Endothelial cell of umbilical vein (primary cell): ENCODE data around the gene ACKR3. TPM values are rescaled to one million over a fixed set of nuclear protein-coding genes. Genes with fewer than 3 reads are reported as not detected.

Experiments
- BruUV-seq: library from RNA; stranded (reverse); fragments of 400-500 nt; replicated peaks from 2 replicates; lab custom pipeline; 2021; lab: Mats Ljungman, UMichigan
- CTCF ChIA-PET: fragments of 300-600, 350-600 bp; sonication (Branson Sonifier 250); formaldehyde crosslinking; loops from one replicate; lab custom pipeline; 2021; ENCODE audit warnings: antibody characterized with exemption, inconsistent platforms; lab: Charles Lee
- POLR2A ChIA-PET: fragments of 300-600, 350-600 bp; sonication (Branson Sonifier 250); formaldehyde crosslinking; loops from one replicate; lab custom pipeline; 2021; ENCODE audit warnings: antibody characterized with exemption, inconsistent platforms; lab: Charles Lee
- DNase-seq: peaks from one replicate; pipeline ENCODE4 v3.0.0-alpha.2; 2011; ENCODE audit warnings: low read depth, low spot score
- FAIRE-seq: peaks from 2 replicates; lab custom pipeline; 2011; peaks lifted over from hg19 to GRCh38; lab: Jason Lieb, UNC
- H2AFZ ChIP-seq: 2 replicates; pipeline ENCODE4 v1.6.0; 2012; ENCODE audit warnings: low read depth, low read length, control low read depth, inconsistent platforms
- H3K27ac ChIP-seq: 2 replicates; pipeline ENCODE4 v1.5.1; 2011; ENCODE audit warnings: low read depth, mild to moderate bottlenecking, control low read depth, low read length, moderate library complexity; ENCODE audit not compliant: insufficient read depth
- H3K27me3 ChIP-seq, 2 experiments: 2 replicates each; pipeline versions ENCODE4 v1.6.0 to v1.6.1; 2011; ENCODE audit warnings: low read length in 2 of 2, mixed read lengths in 1 of 2; ENCODE audit not compliant: control insufficient read depth in 2 of 2, insufficient read depth in 2 of 2
- H3K36me3 ChIP-seq, 2 experiments: 2 replicates in 1 of 2; 3 replicates in 1 of 2; pipeline ENCODE4 v1.5.1; 2011; ENCODE audit warnings: low read length in 2 of 2, mild to moderate bottlenecking in 1 of 2, moderate library complexity in 1 of 2; ENCODE audit not compliant: control insufficient read depth in 2 of 2, insufficient read depth in 2 of 2; ENCODE audit errors: extremely low read depth in 1 of 2
- H3K4me1 ChIP-seq: 3 replicates; pipeline ENCODE4 v1.5.1; 2011; ENCODE audit warnings: mild to moderate bottlenecking, low read length; ENCODE audit not compliant: control insufficient read depth, insufficient read depth; ENCODE audit errors: extremely low read depth
- H3K4me2 ChIP-seq: 2 replicates; pipeline ENCODE4 v1.6.1; 2011; ENCODE audit warnings: low read length, control low read depth, mixed read lengths; ENCODE audit not compliant: insufficient read depth
- H3K4me3 ChIP-seq, 3 experiments: fragments of 200-600 bp in 1 of 3; sonication (generic), shearing (Covaris generic) in 1 of 3; replicated peaks in 1 of 3; 2 replicates each; pipeline ENCODE4 v1.5.1; 2011 to 2016; ENCODE audit warnings: control low read depth in 3 of 3, low read length in 3 of 3, mild to moderate bottlenecking in 2 of 3, inconsistent platforms in 1 of 3, low read depth in 1 of 3, moderate library complexity in 1 of 3; ENCODE audit not compliant: insufficient read depth in 1 of 3
- H3K79me2 ChIP-seq: 2 replicates; pipeline ENCODE4 v1.6.0; 2012; ENCODE audit warnings: low read length, inconsistent platforms; ENCODE audit not compliant: control insufficient read depth, insufficient read depth
- H3K9ac ChIP-seq: replicated peaks from 2 replicates; pipeline ENCODE3; 2011; ENCODE audit warnings: low read length, control low read depth; ENCODE audit not compliant: insufficient read depth; ENCODE audit errors: extremely low read depth
- H3K9me1 ChIP-seq: replicated peaks from 3 replicates; pipeline ENCODE4 v1.6.0; 2011; ENCODE audit warnings: mild to moderate bottlenecking, low read length; ENCODE audit not compliant: control insufficient read depth, insufficient read depth; ENCODE audit errors: extremely low read depth
- H3K9me3 ChIP-seq: replicated peaks from 2 replicates; pipeline ENCODE4 v1.5.1; 2012; ENCODE audit warnings: low read length, inconsistent platforms; ENCODE audit not compliant: control insufficient read depth, insufficient read depth
- H4K20me1 ChIP-seq: replicated peaks from 2 replicates; pipeline ENCODE3; 2011; ENCODE audit warnings: mild to moderate bottlenecking, low read length; ENCODE audit not compliant: control insufficient read depth, insufficient read depth; ENCODE audit errors: extremely low read depth
- EZH2 ChIP-seq: IDR thresholded peaks from 2 replicates; pipeline ENCODE4 v1.6.1; 2012; ENCODE audit warnings: borderline replicate concordance, low read depth, mild to moderate bottlenecking, moderate library complexity, low read length, inconsistent platforms; ENCODE audit not compliant: severe bottlenecking
- FOS ChIP-seq: IDR thresholded peaks from 2 replicates; pipeline ENCODE4 v1.6.1; 2011; ENCODE audit warnings: mild to moderate bottlenecking, low read length, moderate library complexity, borderline replicate concordance; ENCODE audit not compliant: insufficient read depth
- GATA2 ChIP-seq: IDR thresholded peaks from 2 replicates; pipeline ENCODE4 v1.7.0; 2011; ENCODE audit warnings: low read depth, mild to moderate bottlenecking, moderate library complexity, mixed read lengths, low read length; ENCODE audit not compliant: insufficient read length, insufficient read depth
- JUN ChIP-seq: IDR thresholded peaks from 2 replicates; pipeline ENCODE4 v1.6.1; 2011; ENCODE audit warnings: borderline replicate concordance, low read depth; ENCODE audit not compliant: insufficient read length, insufficient read depth
- MYC ChIP-seq: IDR thresholded peaks from one replicate; pipeline ENCODE4 v1.6.1; 2011; ENCODE audit warnings: mild to moderate bottlenecking, low read depth, low read length
- POLR2A ChIP-seq: IDR thresholded peaks from 2 replicates; pipeline ENCODE4 v1.6.1; 2012; ENCODE audit warnings: low read depth, mild to moderate bottlenecking, control low read depth, low read length
- POLR2AphosphoS5 ChIP-seq: IDR thresholded peaks from 2 replicates; pipeline ENCODE4 v1.6.1; 2012; ENCODE audit warnings: low read depth, mild to moderate bottlenecking, control low read depth, low read length, moderate library complexity; ENCODE audit not compliant: insufficient read depth
- dilution Hi-C: fragments of 300-500 bp; cut with MboI; formaldehyde crosslinking; loops from one replicate; pipeline ENCODE4 v1.15.0; 2019; ENCODE audit warnings: low sequenced_read_pairs; ENCODE audit not compliant: extremely low pct_ligation_motif_present
- intact Hi-C: fragments of 100-400 bp; cut with micrococcal nuclease; formaldehyde crosslinking; loops from one replicate; pipeline ENCODE4 v1.10.0; 2022
- polyA plus RNA-seq, 4 experiments: library from polyadenylated mRNA; depleted of rRNA in 3 of 4; stranded (reverse) in 3 of 4; unstranded in 1 of 4; fragments of >200 nt; gene quantifications; 2 replicates each; pipeline versions ENCODE4 v1.2.1 to v1.2.3, GENCODE V29; 2011 to 2012; ENCODE audit warnings: missing spikeins in 1 of 4
- total RNA-seq: library from RNA; stranded (reverse); gene quantifications from 2 replicates; pipeline ENCODE4 v1.2.3, GENCODE V29; 2021
- TF ChIP-seq, protein P1 (sequence below): IDR thresholded peaks from 2 replicates; pipeline ENCODE4 v1.6.1; 2011; ENCODE audit not compliant: insufficient read depth, insufficient read length
- TF ChIP-seq, protein P2 (sequence below), 2 donors: IDR thresholded peaks; 1 replicate in 1 of 2; 2 replicates in 1 of 2; pipeline ENCODE4 v1.5.1; 2011; ENCODE audit warnings: low read length in 2 of 2, mild to moderate bottlenecking in 2 of 2, moderate library complexity in 2 of 2, control low read depth in 1 of 2, inconsistent platforms in 1 of 2, low read depth in 1 of 2; ENCODE audit not compliant: insufficient read depth in 1 of 2; ENCODE audit errors: extremely low read depth in 1 of 2

The ACKR3 gene
- total and polyA plus RNA-seq, 2 donors (not counting 3 experiments of a cell fraction or from before 2014, with no cell fraction given): 31.1 to 428 TPM

DNA sequence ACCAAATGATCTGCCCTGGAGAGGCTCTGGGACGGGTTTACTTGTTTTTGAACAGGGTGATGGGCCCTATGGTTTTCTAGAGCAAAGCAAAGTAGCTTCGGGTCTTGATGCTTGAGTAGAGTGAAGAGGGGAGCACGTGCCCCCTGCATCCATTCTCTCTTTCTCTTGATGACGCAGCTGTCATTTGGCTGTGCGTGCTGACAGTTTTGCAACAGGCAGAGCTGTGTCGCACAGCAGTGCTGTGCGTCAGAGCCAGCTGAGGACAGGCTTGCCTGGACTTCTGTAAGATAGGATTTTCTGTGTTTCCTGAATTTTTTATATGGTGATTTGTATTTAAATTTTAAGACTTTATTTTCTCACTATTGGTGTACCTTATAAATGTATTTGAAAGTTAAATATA is 11.9 kb downstream of the ACKR3 start:
- H3K4me1 ChIP-seq: peaks cover 16% of the 10 kb centered on the region
- H3K4me3 ChIP-seq: no peak overlapping the region
- no peak overlapping the region for H3K27ac ChIP-seq
- intact Hi-C loops (no loop called here), dilution Hi-C loops (no loop called here)
- ChIA-PET POLR2A (interaction anchor here (0.7 kb wide), 1 partner anchor 1621 kb away, joined by 3 read pairs; no protein-coding TSS in a partner anchor), CTCF (interaction anchor here (2.3 kb wide), 1 partner anchor 12 kb away, joined by 8 read pairs; the partner anchor contains the start of gene ACKR3)
- no peaks in the 10 kb centered on the region for H4K20me1 ChIP-seq
- H2AFZ ChIP-seq: no peak overlapping the region
- no peaks in the 10 kb centered on the region for H3K9me1 ChIP-seq
- H3K9ac ChIP-seq: no peak overlapping the region
- no peak for FAIRE-seq
- no TSS peak for BruUV-seq
- TF ChIP-seq EZH2 (no peak), POLR2A (no peak), JUN (no peak), MYC (no peak), GATA2 (no peak), FOS (no peak), POLR2AphosphoS5 (no peak)
- TF ChIP-seq, protein P1, sequence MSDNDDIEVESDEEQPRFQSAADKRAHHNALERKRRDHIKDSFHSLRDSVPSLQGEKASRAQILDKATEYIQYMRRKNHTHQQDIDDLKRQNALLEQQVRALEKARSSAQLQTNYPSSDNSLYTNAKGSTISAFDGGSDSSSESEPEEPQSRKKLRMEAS: no peak
- TF ChIP-seq, protein P2, sequence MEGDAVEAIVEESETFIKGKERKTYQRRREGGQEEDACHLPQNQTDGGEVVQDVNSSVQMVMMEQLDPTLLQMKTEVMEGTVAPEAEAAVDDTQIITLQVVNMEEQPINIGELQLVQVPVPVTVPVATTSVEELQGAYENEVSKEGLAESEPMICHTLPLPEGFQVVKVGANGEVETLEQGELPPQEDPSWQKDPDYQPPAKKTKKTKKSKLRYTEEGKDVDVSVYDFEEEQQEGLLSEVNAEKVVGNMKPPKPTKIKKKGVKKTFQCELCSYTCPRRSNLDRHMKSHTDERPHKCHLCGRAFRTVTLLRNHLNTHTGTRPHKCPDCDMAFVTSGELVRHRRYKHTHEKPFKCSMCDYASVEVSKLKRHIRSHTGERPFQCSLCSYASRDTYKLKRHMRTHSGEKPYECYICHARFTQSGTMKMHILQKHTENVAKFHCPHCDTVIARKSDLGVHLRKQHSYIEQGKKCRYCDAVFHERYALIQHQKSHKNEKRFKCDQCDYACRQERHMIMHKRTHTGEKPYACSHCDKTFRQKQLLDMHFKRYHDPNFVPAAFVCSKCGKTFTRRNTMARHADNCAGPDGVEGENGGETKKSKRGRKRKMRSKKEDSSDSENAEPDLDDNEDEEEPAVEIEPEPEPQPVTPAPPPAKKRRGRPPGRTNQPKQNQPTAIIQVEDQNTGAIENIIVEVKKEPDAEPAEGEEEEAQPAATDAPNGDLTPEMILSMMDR (IDR thresholded peaks at IDR 0.05; ENCODE audit: extremely low read depth in 1 of 2, insufficient read depth in 1 of 2, low read depth in 1 of 2, low read length in 2 of 2): no peak
- DNase-seq: no peak
- H3K4me2 ChIP-seq: no peak overlapping the region
- peaks cover 2% of the 10 kb centered on the region for H3K79me2 ChIP-seq
- no peaks in the 10 kb centered on the region for H3K27me3 ChIP-seq
- peaks cover 0 to 17% of the 10 kb centered on the region in 2 experiments for H3K36me3 ChIP-seq
- no peaks in the 10 kb centered on the region for H3K9me3 ChIP-seq
